GM19372 (cell line): ENCODE results near the gene SPDEF.

Experiments used
- ATAC-seq: cut with Tn5 transposase; IDR thresholded peaks from one replicate; pipeline ENCODE4 v1.9.1; 2021; ENCODE audit warnings: mild to moderate bottlenecking, low read depth, moderate library complexity; ENCODE audit not compliant: unreplicated experiment

Gene SPDEF

GRCh38 chr6:34584694-34585093 lies 28.6 kb upstream of the SPDEF start:
- ATAC-seq: no peak

GRCh38 chr6:34583861-34584604 lies 27.9 kb upstream of the SPDEF start:
- no peak for ATAC-seq

- ATAC-seq: no peak
Observed at GRCh38 chr6:34583461-34583860, 27.3 kb upstream of the SPDEF start.

GRCh38 chr6:34581561-34581920 lies 25.4 kb upstream of the SPDEF start:
- ATAC-seq: no peak

GRCh38 chr6:34580707-34581560 lies 24.8 kb upstream of the SPDEF start:
- ATAC-seq: no peak

- ATAC-seq: no peak
Observed at GRCh38 chr6:34578445-34579262, 22.5 kb upstream of the SPDEF start.

- ATAC-seq: no peak
Observed at GRCh38 chr6:34576286-34576955, 20.3 kb upstream of the SPDEF start.

- ATAC-seq: no peak
Observed at GRCh38 chr6:34575326-34575725, 19.2 kb upstream of the SPDEF start.

- ATAC-seq: no peak
Observed at GRCh38 chr6:34574647-34575293, 18.6 kb upstream of the SPDEF start.

- ATAC-seq: no peak
Observed at GRCh38 chr6:34573567-34574183, 17.5 kb upstream of the SPDEF start.

- no peak for ATAC-seq
Observed at GRCh38 chr6:34572585-34572984, 16.5 kb upstream of the SPDEF start.

- no peak for ATAC-seq
Observed at GRCh38 chr6:34572021-34572420, 15.9 kb upstream of the SPDEF start.

- ATAC-seq: no peak
Observed at GRCh38 chr6:34571388-34571787, 15.3 kb upstream of the SPDEF start.

GRCh38 chr6:34570066-34570833 lies 14.1 kb upstream of the SPDEF start:
- ATAC-seq: no peak

GRCh38 chr6:34569361-34569973 lies 13.3 kb upstream of the SPDEF start:
- ATAC-seq: no peak

GRCh38 chr6:34568341-34569201 lies 12.4 kb upstream of the SPDEF start:
- no peak for ATAC-seq

GRCh38 chr6:34566830-34567546 lies 10.9 kb upstream of the SPDEF start:
- ATAC-seq: no peak
